GM12878 (cell line): ENCODE measurements around the gene INSIG1. TPM values are rescaled to one million over a fixed set of nuclear protein-coding genes. Genes with fewer than 3 reads are reported as not detected.

ENCODE experiments used
- ATAC-seq: fragments of 200-7000 bp; cut with Tn5 transposase; 3 replicates; pipeline ENCODE4 v1.9.1; 2020; ENCODE audit warnings: mild to moderate bottlenecking, moderate library complexity
- BruUV-seq: library from RNA; stranded (reverse); fragments of 400-500 nt; replicated peaks from 2 replicates; lab custom pipeline; 2021; lab: Mats Ljungman, UMichigan
- CTCF ChIA-PET: fragments of 300-600 bp; sonication (Branson Sonifier 250); formaldehyde crosslinking; extraction: SDS; loops from one replicate; lab custom pipeline; 2021; ENCODE audit warnings: inconsistent platforms; lab: Yijun Ruan, JAX
- POLR2A ChIA-PET: fragments of 350-600 bp; formaldehyde crosslinking; extraction: SDS; loops from one replicate; lab custom pipeline; 2021; ENCODE audit warnings: inconsistent platforms; lab: Charles Lee
- RAD21 ChIA-PET: fragments of 300-600 bp; sonication (Branson Sonifier 250); formaldehyde crosslinking; loops from one replicate; lab custom pipeline; 2023; ENCODE audit warnings: antibody characterized with exemption; ENCODE audit not compliant: unreplicated experiment; lab: Charles Lee
- SMC1A ChIA-PET: fragments of 300-600 bp; sonication (Branson Sonifier 250); formaldehyde crosslinking; loops from one replicate; lab custom pipeline; 2023; ENCODE audit not compliant: unreplicated experiment, uncharacterized antibody; lab: Charles Lee
- DNase-seq: peaks from one replicate; pipeline ENCODE4 v3.0.0-alpha.2; 2011; ENCODE audit warnings: low read depth, low spot score
- FAIRE-seq: peaks from 3 replicates; lab custom pipeline; 2011; peaks lifted over from hg19 to GRCh38; lab: Jason Lieb, UNC
- H2AFZ ChIP-seq: 2 replicates; pipeline ENCODE4 v1.6.0; 2011; ENCODE audit warnings: low read depth, low read length, control low read depth; ENCODE audit not compliant: control insufficient read depth
- H3K27ac ChIP-seq: 2 replicates; pipeline ENCODE4 v1.5.1; 2011; ENCODE audit warnings: control low read depth; ENCODE audit not compliant: control insufficient read depth, insufficient read depth
- H3K27me3 ChIP-seq, 2 experiments: replicated peaks in 1 of 2; 2 replicates each; pipeline versions ENCODE4 v1.6.0 to v1.6.1; 2011; ENCODE audit warnings: low read length in 1 of 2; ENCODE audit not compliant: control insufficient read depth in 2 of 2, insufficient read depth in 2 of 2
- H3K36me3 ChIP-seq, 2 experiments: 2 replicates each; pipeline ENCODE4 v1.5.1; 2011; ENCODE audit warnings: low read length in 1 of 2; ENCODE audit not compliant: control insufficient read depth in 2 of 2, insufficient read depth in 2 of 2
- H3K4me1 ChIP-seq: 2 replicates; pipeline ENCODE4 v1.6.1; 2011; ENCODE audit warnings: mild to moderate bottlenecking, low read length, moderate library complexity, mixed read lengths; ENCODE audit not compliant: control insufficient read depth, insufficient read depth
- H3K4me2 ChIP-seq: 2 replicates; pipeline ENCODE4 v1.6.0; 2011; ENCODE audit warnings: control low read depth; ENCODE audit not compliant: control insufficient read depth, insufficient read depth
- H3K4me3 ChIP-seq: fragments of 200-600 bp; sonication (generic); 2 replicates; pipeline ENCODE4 v1.5.1; 2016
- H3K79me2 ChIP-seq: 2 replicates; pipeline ENCODE4 v1.6.0; 2011; ENCODE audit warnings: low read length; ENCODE audit not compliant: control insufficient read depth, insufficient read depth
- H3K9ac ChIP-seq: 2 replicates; pipeline ENCODE4 v1.8.0; 2011; ENCODE audit warnings: low read length, control low read depth, mixed read lengths; ENCODE audit not compliant: control insufficient read depth, insufficient read depth
- H3K9me3 ChIP-seq: replicated peaks from 3 replicates; pipeline ENCODE4 v1.5.1; 2011; ENCODE audit warnings: mild to moderate bottlenecking, low read length; ENCODE audit not compliant: control insufficient read depth, insufficient read depth
- H4K20me1 ChIP-seq: 2 replicates; pipeline ENCODE4 v1.6.0; 2011; ENCODE audit not compliant: control insufficient read depth, insufficient read depth
- ATF2 ChIP-seq: IDR thresholded peaks from 2 replicates; pipeline ENCODE4 v1.6.1; 2012; ENCODE audit warnings: low read length, inconsistent platforms
- CEBPZ ChIP-seq: fragments of 150-350 bp; IDR thresholded peaks from 2 replicates; pipeline ENCODE4 v1.6.1; 2016; ENCODE audit warnings: low read depth, low read length
- FOS ChIP-seq: IDR thresholded peaks from 3 replicates; pipeline ENCODE4 v1.6.1; 2011; ENCODE audit warnings: borderline replicate concordance; ENCODE audit not compliant: insufficient read length; ENCODE audit errors: extremely low read depth
- HDAC6 ChIP-seq: fragments of 200-600 bp; sonication (generic); IDR thresholded peaks from one replicate; pipeline ENCODE4 v1.8.0; 2017; ENCODE audit warnings: antibody characterized with exemption; ENCODE audit not compliant: unreplicated experiment
- HDGF ChIP-seq: fragments of 450-650 bp; IDR thresholded peaks from 2 replicates; pipeline ENCODE4 v1.6.1; 2016; ENCODE audit warnings: antibody characterized with exemption
- LARP7 ChIP-seq: fragments of 450-650 bp; IDR thresholded peaks from 2 replicates; pipeline ENCODE4 v1.6.1; 2017; ENCODE audit warnings: mild to moderate bottlenecking
- NFXL1 ChIP-seq: fragments of 450-650 bp; IDR thresholded peaks from 2 replicates; pipeline ENCODE4 v1.6.1; 2017; ENCODE audit warnings: antibody characterized with exemption, mild to moderate bottlenecking, borderline replicate concordance
- PAX8 ChIP-seq: fragments of 450-650 bp; IDR thresholded peaks from 2 replicates; pipeline ENCODE4 v1.6.1; 2017; ENCODE audit warnings: mild to moderate bottlenecking, moderate library complexity
- POU2F2 ChIP-seq: IDR thresholded peaks from 3 replicates; pipeline ENCODE4 v1.6.1; 2011; ENCODE audit warnings: low read depth, mild to moderate bottlenecking, low read length, borderline replicate concordance
- RAD21 ChIP-seq: IDR thresholded peaks from 2 replicates; pipeline ENCODE4 v1.6.1; 2011; ENCODE audit warnings: mild to moderate bottlenecking, low read depth, low read length, moderate library complexity; ENCODE audit not compliant: insufficient read depth
- RBBP5 ChIP-seq: fragments of 200-600 bp; sonication (generic); conservative IDR thresholded peaks from 2 replicates; pipeline ENCODE4 v1.6.1; 2016
- SRF ChIP-seq, 2 experiments: IDR thresholded peaks; 2 replicates each; pipeline ENCODE4 v1.6.1; 2011; ENCODE audit warnings: low read depth in 2 of 2, low read length in 2 of 2, mild to moderate bottlenecking in 1 of 2, moderate library complexity in 1 of 2
- TAF1 ChIP-seq: IDR thresholded peaks from 2 replicates; pipeline ENCODE4 v1.6.1; 2011; ENCODE audit warnings: mild to moderate bottlenecking, low read depth, low read length, borderline replicate concordance
- ZNF274 ChIP-seq: IDR thresholded peaks from one replicate; pipeline ENCODE4 v1.8.0; 2011; ENCODE audit not compliant: insufficient read length, insufficient read depth
- WGBS: methylation state at CpG from one replicate; pipeline ENCODE4 v1.1.6; 2016; ENCODE audit warnings: low lambda C conversion rate; ENCODE audit not compliant: insufficient replicate concordance, insufficient coverage; ENCODE audit errors: missing lambda C conversion rate; 5-methylcytosine and 5-hydroxymethylcytosine counted together
- in situ Hi-C: fragments of 300-500 bp; cut with MboI; formaldehyde crosslinking; loops from 9 replicates; pipeline ENCODE4 v1.14.3; 2018; ENCODE audit warnings: mixed read lengths
- intact Hi-C: fragments of 100-400 bp; cut with micrococcal nuclease; formaldehyde crosslinking; loops from one replicate; pipeline ENCODE4 v1.14.2; 2022; ENCODE audit not compliant: unreplicated experiment
- polyA plus RNA-seq, 11 experiments: library from polyadenylated mRNA; depleted of rRNA in 4 of 11; unstranded in 6 of 11; stranded (reverse) in 5 of 11; fragments of >200 nt; fragmentation: Nextera tagmentation in 4 of 11; fragmentation: Illumina TruSeq in 1 of 11; extraction: Ambion mirVana in 4 of 11; extraction: Trizol in 1 of 11; gene quantifications; 1 replicate in 1 of 11; 2 replicates in 10 of 11; pipeline versions ENCODE4 v1.2.1 to v1.2.3, GENCODE V29; 2011 to 2016; ENCODE audit warnings: inconsistent platforms in 2 of 11, missing spikeins in 2 of 11, low read depth in 1 of 11
- total RNA-seq, 4 experiments: library from RNA; depleted of rRNA in 3 of 4; stranded (reverse); fragments of >200 nt in 3 of 4; fragmentation: Illumina TruSeq in 1 of 4; extraction: Trizol in 1 of 4; gene quantifications; 2 replicates each; pipeline versions ENCODE4 v1.2.1 to v1.2.3, GENCODE V29; 2013 to 2021

The INSIG1 gene
- total and polyA plus RNA-seq, 10 of the 15 experiments (the other 5 are each of a cell fraction or from before 2014, with no cell fraction given) = 29.6 to 168 (median 91.1) TPM

GRCh38 chr7:155324012-155324917 is 26.6 kb downstream of the INSIG1 start:
- H3K9me3 ChIP-seq = peaks cover 15% of the 10 kb centered on the region; the same call in 2 of the 3 replicates
- no peak overlapping the region for H3K9ac ChIP-seq
- in situ Hi-C loops (no loop called here), intact Hi-C loops (no loop called here)
- no peak for ATAC-seq
- no peak overlapping the region for H3K27ac ChIP-seq
- CTCF ChIA-PET = no interaction called here
- no peaks in the 10 kb centered on the region for H3K36me3 ChIP-seq
- RAD21 ChIA-PET = no interaction called here
- no TSS peak for BruUV-seq
- H3K4me1 ChIP-seq = no peaks in the 10 kb centered on the region
- SMC1A ChIA-PET = no interaction called here
- H4K20me1 ChIP-seq = no peaks in the 10 kb centered on the region
- no peak overlapping the region for H3K4me3 ChIP-seq
- no peaks in the 10 kb centered on the region for H3K79me2 ChIP-seq
- TF ChIP-seq ZNF274 = no peak
- no peak for TF ChIP-seq NFXL1
- no peak for TF ChIP-seq RAD21
- TF ChIP-seq, all 136 proteins: peak for 0
- Histone ChIP-seq H3K4me2 (no peak overlapping the region), H2AFZ (no peak overlapping the region), H3K27me3 (no peaks in the 10 kb centered on the region)
- WGBS = 61% methylated on average over 19 of the region's 19 CpGs
- POLR2A ChIA-PET = no interaction called here
- FAIRE-seq = no peak
- DNase-seq = no peak

GRCh38 chr7:155324918-155325235 is 27.2 kb downstream of the INSIG1 start:
- Histone ChIP-seq H3K36me3 (no peaks in the 10 kb centered on the region), H3K4me1 (no peaks in the 10 kb centered on the region), H4K20me1 (no peaks in the 10 kb centered on the region), H3K4me3 (no peak overlapping the region), H3K9me3 (peaks cover 15% of the 10 kb centered on the region; the same call in 2 of the 3 replicates), H3K27me3 (no peaks in the 10 kb centered on the region), H3K4me2 (no peak overlapping the region), H3K79me2 (no peaks in the 10 kb centered on the region), H3K27ac (no peak overlapping the region), H2AFZ (no peak overlapping the region), H3K9ac (no peak overlapping the region)
- 95% methylated on average over 2 of the region's 2 CpGs for WGBS
- ChIA-PET RAD21 (no interaction called here), CTCF (no interaction called here), SMC1A (no interaction called here), POLR2A (no interaction called here)
- intact Hi-C loops = no loop called here
- ATAC-seq (no peak), FAIRE-seq (no peak), DNase-seq (no peak)
- in situ Hi-C loops = no loop called here
- BruUV-seq = no TSS peak
- TF ChIP-seq SRF (IDR thresholded peaks at IDR 0.05; ENCODE audit: low read depth in 2 of 2, low read length in 2 of 2) (no peak), FOS (no peak), LARP7 (no peak), POU2F2 (no peak), ATF2 (no peak), PAX8 (no peak), CEBPZ (no peak), HDAC6 (no peak), HDGF (no peak), RBBP5 (no peak), TAF1 (no peak)
